Activated B cell treated with CpG ODN at 0.5 μM for 24 hours (primary cell): ENCODE measurements around the gene USP12. TPM values are rescaled to one million over a fixed set of nuclear protein-coding genes. Genes with fewer than 3 reads are reported as not detected.

Experiments
- ATAC-seq: fragments of 200-7000 bp; cut with Tn5 transposase; one replicate; pipeline ENCODE4 v1.10.0; 2021; ENCODE audit warnings: low read depth, mild to moderate bottlenecking, moderate library complexity
- CTCF ChIA-PET: fragments of 350-600 bp; sonication (Branson Sonifier 250); formaldehyde crosslinking; loops from one replicate; lab custom pipeline; 2021; ENCODE audit warnings: antibody characterized with exemption; lab: Charles Lee
- POLR2A ChIA-PET: fragments of 350-600 bp; sonication (Branson Sonifier 250); formaldehyde crosslinking; loops from one replicate; lab custom pipeline; 2021; ENCODE audit warnings: antibody characterized with exemption; lab: Charles Lee
- DNase-seq: peaks from one replicate; pipeline ENCODE4 v3.0.0; 2022
- H3K27ac Mint-ChIP-seq: one replicate; pipeline ENCODE4 v1.8.0; 2020; ENCODE audit warnings: mixed read lengths
- H3K27me3 Mint-ChIP-seq: one replicate; pipeline ENCODE4 v1.8.0; 2021; ENCODE audit warnings: mixed read lengths
- H3K36me3 Mint-ChIP-seq: one replicate; pipeline ENCODE4 v1.8.0; 2021; ENCODE audit warnings: low read depth, mixed read lengths
- H3K4me1 Mint-ChIP-seq: one replicate; pipeline ENCODE4 v1.8.0; 2021; ENCODE audit warnings: mixed read lengths
- H3K4me3 Mint-ChIP-seq: one replicate; pipeline ENCODE4 v1.8.0; 2020; ENCODE audit warnings: mild to moderate bottlenecking, mixed read lengths
- H3K9me3 Mint-ChIP-seq: one replicate; pipeline ENCODE4 v1.8.0; 2020; ENCODE audit warnings: mixed read lengths
- intact Hi-C: fragments of 100-400 bp; cut with micrococcal nuclease; formaldehyde crosslinking; loops from one replicate; pipeline ENCODE4 v1.15.1; 2024
- total RNA-seq: library from RNA; stranded (reverse); gene quantifications from 2 replicates; pipeline ENCODE4 v1.2.3, GENCODE V29; 2022
- TF ChIP-seq, protein P1 (sequence below): fragments of 200-600 bp; IDR thresholded peaks from one replicate; pipeline ENCODE4 v1.8.0; 2022; ENCODE audit warnings: antibody characterized with exemption, mild to moderate bottlenecking

USP12 gene
- total RNA-seq, 1 donor from 2014 or later = 58.8 TPM

DNA sequence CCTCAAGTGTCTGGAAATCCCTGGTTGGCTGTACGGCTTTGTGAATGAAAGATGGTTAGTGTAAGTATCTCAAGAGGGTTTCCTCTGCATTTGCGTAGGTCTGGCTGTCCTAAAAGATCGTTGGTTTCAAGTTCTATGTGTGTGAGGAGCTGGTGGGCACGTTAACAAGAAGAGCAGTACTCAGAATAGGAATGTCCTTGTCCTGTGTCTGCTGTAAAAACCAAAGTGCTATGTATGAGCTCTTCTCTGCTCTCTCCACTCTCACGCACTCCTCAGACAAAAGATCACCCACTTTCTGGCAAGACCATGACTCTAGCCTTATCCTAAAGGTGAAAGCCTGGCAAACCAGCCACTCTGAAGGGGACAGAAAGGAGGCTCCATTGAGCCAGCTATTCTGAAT, 39.1 kb downstream of the USP12 start:
- H3K27me3 Mint-ChIP-seq = no peaks in the 10 kb centered on the region
- H3K4me1 Mint-ChIP-seq = peaks cover 79% of the 10 kb centered on the region
- no peak for DNase-seq
- no peak for ATAC-seq
- H3K4me3 Mint-ChIP-seq = peak overlapping the region; percentile 11
- peak overlapping the region; percentile 88 for H3K27ac Mint-ChIP-seq
- CTCF ChIA-PET = interaction anchor here (1.0 to 1.2 kb wide), 2 partner anchors 138 to 147 kb away, joined by 3 read pairs; partner anchors contain the start of gene RASL11A
- peaks cover 12% of the 10 kb centered on the region for H3K36me3 Mint-ChIP-seq
- peaks cover 8% of the 10 kb centered on the region for H3K9me3 Mint-ChIP-seq
- intact Hi-C loops = loop anchor here (5.0 to 10.0 kb wide), 3 partner anchors 292 to 945 kb away; partner anchors contain the start of gene GTF3A
- TF ChIP-seq, protein P1, sequence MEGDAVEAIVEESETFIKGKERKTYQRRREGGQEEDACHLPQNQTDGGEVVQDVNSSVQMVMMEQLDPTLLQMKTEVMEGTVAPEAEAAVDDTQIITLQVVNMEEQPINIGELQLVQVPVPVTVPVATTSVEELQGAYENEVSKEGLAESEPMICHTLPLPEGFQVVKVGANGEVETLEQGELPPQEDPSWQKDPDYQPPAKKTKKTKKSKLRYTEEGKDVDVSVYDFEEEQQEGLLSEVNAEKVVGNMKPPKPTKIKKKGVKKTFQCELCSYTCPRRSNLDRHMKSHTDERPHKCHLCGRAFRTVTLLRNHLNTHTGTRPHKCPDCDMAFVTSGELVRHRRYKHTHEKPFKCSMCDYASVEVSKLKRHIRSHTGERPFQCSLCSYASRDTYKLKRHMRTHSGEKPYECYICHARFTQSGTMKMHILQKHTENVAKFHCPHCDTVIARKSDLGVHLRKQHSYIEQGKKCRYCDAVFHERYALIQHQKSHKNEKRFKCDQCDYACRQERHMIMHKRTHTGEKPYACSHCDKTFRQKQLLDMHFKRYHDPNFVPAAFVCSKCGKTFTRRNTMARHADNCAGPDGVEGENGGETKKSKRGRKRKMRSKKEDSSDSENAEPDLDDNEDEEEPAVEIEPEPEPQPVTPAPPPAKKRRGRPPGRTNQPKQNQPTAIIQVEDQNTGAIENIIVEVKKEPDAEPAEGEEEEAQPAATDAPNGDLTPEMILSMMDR = no peak
- POLR2A ChIA-PET = interaction anchor here (2.0 to 4.1 kb wide), 4 partner anchors 16 to 119 kb away, joined by 8 to 55 read pairs (median 20); partner anchors contain the start of gene RPL21

DNA sequence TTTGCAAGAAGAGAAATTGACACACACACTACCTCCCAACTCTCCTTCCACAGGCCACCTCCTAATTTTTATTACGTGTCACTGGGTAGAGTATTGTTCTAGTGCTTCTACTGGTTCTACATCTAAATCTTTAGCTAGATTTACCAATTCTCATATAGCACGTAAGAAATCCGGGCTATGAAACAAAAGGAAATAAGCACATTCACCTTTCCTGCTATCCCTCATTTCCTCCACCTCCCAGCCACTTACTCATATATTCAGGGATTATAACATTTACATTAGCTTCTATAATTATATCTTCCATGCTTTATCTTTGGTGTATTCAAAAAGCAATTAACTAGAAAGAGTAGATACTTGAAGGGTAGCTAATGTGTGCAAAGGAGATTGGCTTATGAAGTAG, 39.7 kb downstream of the USP12 start:
- Mint-ChIP-seq H3K36me3 (peaks cover 12% of the 10 kb centered on the region), H3K4me1 (peaks cover 84% of the 10 kb centered on the region), H3K27me3 (no peaks in the 10 kb centered on the region), H3K27ac (peak overlapping the region; percentile 88), H3K9me3 (peaks cover 8% of the 10 kb centered on the region), H3K4me3 (peak overlapping the region; percentile 11)
- ATAC-seq (no peak), DNase-seq (no peak)
- intact Hi-C loops = loop anchor here (1.0 to 10.0 kb wide), 7 partner anchors 15 to 945 kb away; partner anchors contain the start of genes GTF3A and RPL21
- TF ChIP-seq, protein P1 = no peak
- POLR2A ChIA-PET = interaction anchor here (0.9 to 4.1 kb wide), 7 partner anchors 12 to 119 kb away, joined by 4 to 55 read pairs (median 9); partner anchors contain the start of genes RPL21 and USP12
- CTCF ChIA-PET = interaction anchor here (0.7 to 1.5 kb wide), 5 partner anchors 16 to 146 kb away, joined by 3 to 6 read pairs (median 3); partner anchors contain the start of gene RASL11A

DNA sequence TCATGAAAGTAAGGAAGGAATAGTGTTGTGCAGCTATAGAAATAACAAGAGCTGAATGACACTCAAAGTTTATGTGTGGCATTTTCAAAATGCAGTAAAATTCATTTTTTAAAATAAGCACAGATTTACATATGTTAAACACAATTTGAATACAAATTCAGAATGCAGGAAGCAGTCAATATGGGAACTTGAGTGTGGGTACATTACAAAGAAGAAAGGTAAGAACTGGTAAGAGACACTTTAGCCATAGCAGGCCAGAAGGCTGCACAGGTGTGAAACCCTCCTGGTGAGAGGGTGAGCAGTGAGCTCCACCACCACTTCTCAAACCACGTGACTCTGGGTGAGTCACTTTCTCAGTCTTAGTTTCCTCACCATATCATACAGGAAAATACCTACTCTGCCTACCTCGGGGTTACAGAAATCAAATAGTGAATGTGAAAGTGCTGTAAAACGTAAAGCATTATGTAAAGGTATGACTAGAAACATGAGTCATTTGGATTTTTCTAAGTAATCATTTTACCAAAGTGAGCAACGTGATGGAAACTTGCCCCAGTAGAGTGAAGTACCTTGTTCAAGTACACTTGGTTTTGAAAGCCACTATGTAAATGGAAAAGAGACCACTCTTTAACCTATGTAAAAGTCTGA, 40.5 kb downstream of the USP12 start:
- peak overlapping the region; percentile 2 for H3K4me3 Mint-ChIP-seq
- POLR2A ChIA-PET = interaction anchor here (0.8 to 4.1 kb wide), 11 partner anchors 12 to 146 kb away, joined by 3 to 55 read pairs (median 6); partner anchors contain the start of genes RASL11A, RPL21 and USP12
- peak overlapping the region; percentile 88 for H3K27ac Mint-ChIP-seq
- TF ChIP-seq, protein P1 = no peak
- peaks cover 12% of the 10 kb centered on the region for H3K36me3 Mint-ChIP-seq
- H3K27me3 Mint-ChIP-seq = no peaks in the 10 kb centered on the region
- H3K9me3 Mint-ChIP-seq = peaks cover 8% of the 10 kb centered on the region
- CTCF ChIA-PET = interaction anchor here (1.0 to 1.5 kb wide), 3 partner anchors 17 to 210 kb away, joined by 3 to 6 read pairs (median 4); no protein-coding TSS in a partner anchor
- ATAC-seq = peak; percentile 88
- intact Hi-C loops = loop anchor here (1.0 to 10.0 kb wide), 7 partner anchors 16 to 944 kb away; partner anchors contain the start of genes GTF3A and RPL21
- peak; percentile 28 for DNase-seq
- H3K4me1 Mint-ChIP-seq = peaks cover 91% of the 10 kb centered on the region

DNA sequence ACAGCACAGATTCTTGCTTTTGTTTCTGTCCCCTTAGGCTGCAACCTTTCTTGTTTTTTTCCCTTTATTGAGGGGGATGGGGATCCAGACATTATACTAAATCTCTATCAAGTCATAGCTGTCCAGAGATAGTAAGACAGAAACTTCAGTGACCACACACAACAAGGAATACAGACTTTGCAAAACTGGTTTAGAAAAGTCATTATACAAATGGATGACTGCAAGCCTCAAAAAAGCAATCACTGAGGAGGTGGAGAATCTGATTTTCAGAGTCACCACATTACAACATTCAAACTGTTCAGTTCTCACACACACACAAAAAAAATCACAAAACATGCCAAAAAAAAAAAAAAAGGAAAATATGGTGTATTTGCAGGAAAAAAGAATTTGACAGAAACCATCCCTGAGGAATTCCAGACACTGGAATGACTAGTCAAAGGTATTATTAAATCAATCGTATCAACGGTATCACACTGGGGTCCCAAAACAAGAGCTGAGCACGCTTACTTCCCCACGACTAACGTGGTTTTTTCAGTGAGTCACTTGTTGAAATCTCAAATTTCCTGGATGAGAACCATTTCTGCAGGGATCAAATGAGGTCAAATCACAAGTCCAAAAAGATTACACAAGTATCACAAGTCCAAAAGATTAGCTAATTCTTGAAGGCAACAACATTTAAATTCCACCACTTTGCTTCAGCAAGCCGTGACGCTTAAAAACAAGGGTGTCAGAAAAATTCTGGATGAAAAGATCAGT, 41.2 kb downstream of the USP12 start:
- no peak overlapping the region for H3K4me3 Mint-ChIP-seq
- H3K27me3 Mint-ChIP-seq = no peaks in the 10 kb centered on the region
- ChIA-PET CTCF (interaction anchor here (1.0 to 1.5 kb wide), 3 partner anchors 18 to 211 kb away, joined by 3 to 6 read pairs (median 4); no protein-coding TSS in a partner anchor), POLR2A (interaction anchor here (0.8 to 4.1 kb wide), 9 partner anchors 11 to 145 kb away, joined by 3 to 55 read pairs (median 5); partner anchors contain the start of genes RASL11A and RPL21)
- H3K36me3 Mint-ChIP-seq = peaks cover 12% of the 10 kb centered on the region
- peaks cover 9% of the 10 kb centered on the region for H3K9me3 Mint-ChIP-seq
- peaks cover 92% of the 10 kb centered on the region for H3K4me1 Mint-ChIP-seq
- TF ChIP-seq, protein P1 = no peak
- no peak for DNase-seq
- H3K27ac Mint-ChIP-seq = peak overlapping the region; percentile 88
- ATAC-seq = no peak
- intact Hi-C loops = loop anchor here (2.0 to 10.0 kb wide), 4 partner anchors 18 to 943 kb away; partner anchors contain the start of gene GTF3A
